Measurements from ENCODE around the gene SIDT1.

SIDT1 gene

GRCh38 chr3:113531826-113532697, at the start of gene SIDT1:
Gene SIDT1 (plus strand): TSS chr3:113532555. CDS start chr3:113533022, 467 bp downstream.
- Histone ChIP-seq H3K4me1 (ENCODE audit: control insufficient read depth in 1 of 2, insufficient read depth in 2 of 2, low read length in 2 of 2) (peaks cover 0 to 16% of the 10 kb centered on the region in 2 donors), H3K9ac (ENCODE audit: low read depth in 1 of 2, low read length in 2 of 2) (peak within 1 kb of the TSS; percentile 82 to 83)

GRCh38 chr3:113485161-113485609, 47.2 kb upstream of the SIDT1 start:
- Histone ChIP-seq H3K4me3 (ENCODE audit: low read depth in 1 of 2, low read length in 2 of 2) (no peak overlapping the region), H3K9ac (ENCODE audit: low read depth in 1 of 2, low read length in 2 of 2) (no peak overlapping the region), H3K36me3 (ENCODE audit: control insufficient read depth in 1 of 2, insufficient read depth in 2 of 2, low read length in 2 of 2) (peaks cover 0 to 3% of the 10 kb centered on the region in 2 donors), H3K27me3 (ENCODE audit: control insufficient read depth in 1 of 2, insufficient read depth in 2 of 2, low read length in 2 of 2) (no peaks in the 10 kb centered on the region), H3K27ac (ENCODE audit: low read depth, low read length) (no peak overlapping the region), H3K9me3 (ENCODE audit: control insufficient read depth in 1 of 2, low read length in 2 of 2) (no peaks in the 10 kb centered on the region), H3K4me1 (ENCODE audit: control insufficient read depth in 1 of 2, insufficient read depth in 2 of 2, low read length in 2 of 2) (no peaks in the 10 kb centered on the region)

More at GRCh38 chr3:113531826-113532697, at the start of gene SIDT1:
- no peaks in the 10 kb centered on the region for H3K9me3 ChIP-seq (ENCODE audit: control insufficient read depth in 1 of 2, low read length in 2 of 2)
- peak within 1 kb of the TSS; percentile 27 for H3K27ac ChIP-seq (ENCODE audit: low read depth, low read length)
- peak within 1 kb of the TSS; percentile 87 to 89 for H3K4me3 ChIP-seq (ENCODE audit: low read depth in 1 of 2, low read length in 2 of 2)
- peaks cover 0 to 4% of the 10 kb centered on the region in 2 donors for H3K27me3 ChIP-seq (ENCODE audit: control insufficient read depth in 1 of 2, insufficient read depth in 2 of 2, low read length in 2 of 2)
- H3K36me3 ChIP-seq (ENCODE audit: control insufficient read depth in 1 of 2, insufficient read depth in 2 of 2, low read length in 2 of 2) = no peaks in the 10 kb centered on the region

- H3K27ac ChIP-seq (ENCODE audit: low read depth, low read length) = no peak overlapping the region
- no peak overlapping the region for H3K9ac ChIP-seq (ENCODE audit: low read depth in 1 of 2, low read length in 2 of 2)
- no peaks in the 10 kb centered on the region for H3K9me3 ChIP-seq (ENCODE audit: control insufficient read depth in 1 of 2, low read length in 2 of 2)
- H3K4me1 ChIP-seq (ENCODE audit: control insufficient read depth in 1 of 2, insufficient read depth in 2 of 2, low read length in 2 of 2) = no peaks in the 10 kb centered on the region
- H3K27me3 ChIP-seq (ENCODE audit: control insufficient read depth in 1 of 2, insufficient read depth in 2 of 2, low read length in 2 of 2) = no peaks in the 10 kb centered on the region
- H3K4me3 ChIP-seq (ENCODE audit: low read depth in 1 of 2, low read length in 2 of 2) = no peak overlapping the region
- H3K36me3 ChIP-seq (ENCODE audit: control insufficient read depth in 1 of 2, insufficient read depth in 2 of 2, low read length in 2 of 2) = peaks cover 12 to 13% of the 10 kb centered on the region in 2 donors
These were observed 37.3 kb upstream of the SIDT1 start for GRCh38 chr3:113495035-113495434.

GRCh38 chr3:113496924-113497323, 35.4 kb upstream of the SIDT1 start:
- Histone ChIP-seq H3K27me3 (ENCODE audit: control insufficient read depth in 1 of 2, insufficient read depth in 2 of 2, low read length in 2 of 2) (no peaks in the 10 kb centered on the region), H3K4me1 (ENCODE audit: control insufficient read depth in 1 of 2, insufficient read depth in 2 of 2, low read length in 2 of 2) (no peaks in the 10 kb centered on the region), H3K27ac (ENCODE audit: low read depth, low read length) (no peak overlapping the region), H3K4me3 (ENCODE audit: low read depth in 1 of 2, low read length in 2 of 2) (no peak overlapping the region), H3K9ac (ENCODE audit: low read depth in 1 of 2, low read length in 2 of 2) (no peak overlapping the region), H3K9me3 (ENCODE audit: control insufficient read depth in 1 of 2, low read length in 2 of 2) (no peaks in the 10 kb centered on the region), H3K36me3 (ENCODE audit: control insufficient read depth in 1 of 2, insufficient read depth in 2 of 2, low read length in 2 of 2) (peaks cover 12 to 13% of the 10 kb centered on the region in 2 donors)

- Histone ChIP-seq H3K27ac (ENCODE audit: low read depth, low read length) (no peak overlapping the region), H3K4me3 (ENCODE audit: low read depth in 1 of 2, low read length in 2 of 2) (no peak overlapping the region), H3K9ac (ENCODE audit: low read depth in 1 of 2, low read length in 2 of 2) (no peak overlapping the region), H3K9me3 (ENCODE audit: control insufficient read depth in 1 of 2, low read length in 2 of 2) (no peaks in the 10 kb centered on the region), H3K27me3 (ENCODE audit: control insufficient read depth in 1 of 2, insufficient read depth in 2 of 2, low read length in 2 of 2) (no peaks in the 10 kb centered on the region), H3K4me1 (ENCODE audit: control insufficient read depth in 1 of 2, insufficient read depth in 2 of 2, low read length in 2 of 2) (no peaks in the 10 kb centered on the region), H3K36me3 (ENCODE audit: control insufficient read depth in 1 of 2, insufficient read depth in 2 of 2, low read length in 2 of 2) (peaks cover 12 to 13% of the 10 kb centered on the region in 2 donors)
These were observed 33.9 kb upstream of the SIDT1 start for GRCh38 chr3:113498221-113499005.

GRCh38 chr3:113499081-113499480, 33.3 kb upstream of the SIDT1 start:
- Histone ChIP-seq H3K27me3 (ENCODE audit: control insufficient read depth in 1 of 2, insufficient read depth in 2 of 2, low read length in 2 of 2) (no peaks in the 10 kb centered on the region), H3K4me3 (ENCODE audit: low read depth in 1 of 2, low read length in 2 of 2) (no peak overlapping the region), H3K4me1 (ENCODE audit: control insufficient read depth in 1 of 2, insufficient read depth in 2 of 2, low read length in 2 of 2) (no peaks in the 10 kb centered on the region), H3K36me3 (ENCODE audit: control insufficient read depth in 1 of 2, insufficient read depth in 2 of 2, low read length in 2 of 2) (peaks cover 12 to 13% of the 10 kb centered on the region in 2 donors), H3K27ac (ENCODE audit: low read depth, low read length) (no peak overlapping the region), H3K9me3 (ENCODE audit: control insufficient read depth in 1 of 2, low read length in 2 of 2) (no peaks in the 10 kb centered on the region), H3K9ac (ENCODE audit: low read depth in 1 of 2, low read length in 2 of 2) (no peak overlapping the region)

GRCh38 chr3:113501597-113501996, 30.8 kb upstream of the SIDT1 start:
- H3K4me3 ChIP-seq (ENCODE audit: low read depth in 1 of 2, low read length in 2 of 2) = no peak overlapping the region
- H3K36me3 ChIP-seq (ENCODE audit: control insufficient read depth in 1 of 2, insufficient read depth in 2 of 2, low read length in 2 of 2) = peaks cover 12 to 13% of the 10 kb centered on the region in 2 donors

GRCh38 chr3:113505867-113506266, 26.5 kb upstream of the SIDT1 start:
- no peak overlapping the region for H3K27ac ChIP-seq (ENCODE audit: low read depth, low read length)
- H3K4me3 ChIP-seq (ENCODE audit: low read depth in 1 of 2, low read length in 2 of 2) = no peak overlapping the region
- H3K36me3 ChIP-seq (ENCODE audit: control insufficient read depth in 1 of 2, insufficient read depth in 2 of 2, low read length in 2 of 2) = peaks cover 0 to 3% of the 10 kb centered on the region in 2 donors
- H3K4me1 ChIP-seq (ENCODE audit: control insufficient read depth in 1 of 2, insufficient read depth in 2 of 2, low read length in 2 of 2) = no peaks in the 10 kb centered on the region
- no peaks in the 10 kb centered on the region for H3K27me3 ChIP-seq (ENCODE audit: control insufficient read depth in 1 of 2, insufficient read depth in 2 of 2, low read length in 2 of 2)
- no peak overlapping the region for H3K9ac ChIP-seq (ENCODE audit: low read depth in 1 of 2, low read length in 2 of 2)
- no peaks in the 10 kb centered on the region for H3K9me3 ChIP-seq (ENCODE audit: control insufficient read depth in 1 of 2, low read length in 2 of 2)

More at GRCh38 chr3:113501597-113501996, 30.8 kb upstream of the SIDT1 start:
- no peaks in the 10 kb centered on the region for H3K27me3 ChIP-seq (ENCODE audit: control insufficient read depth in 1 of 2, insufficient read depth in 2 of 2, low read length in 2 of 2)
- H3K27ac ChIP-seq (ENCODE audit: low read depth, low read length) = no peak overlapping the region
- no peaks in the 10 kb centered on the region for H3K4me1 ChIP-seq (ENCODE audit: control insufficient read depth in 1 of 2, insufficient read depth in 2 of 2, low read length in 2 of 2)
- H3K9ac ChIP-seq (ENCODE audit: low read depth in 1 of 2, low read length in 2 of 2) = no peak overlapping the region
- H3K9me3 ChIP-seq (ENCODE audit: control insufficient read depth in 1 of 2, low read length in 2 of 2) = no peaks in the 10 kb centered on the region

- Histone ChIP-seq H3K9ac (ENCODE audit: low read depth in 1 of 2, low read length in 2 of 2) (no peak overlapping the region), H3K4me1 (ENCODE audit: control insufficient read depth in 1 of 2, insufficient read depth in 2 of 2, low read length in 2 of 2) (no peaks in the 10 kb centered on the region), H3K27me3 (ENCODE audit: control insufficient read depth in 1 of 2, insufficient read depth in 2 of 2, low read length in 2 of 2) (no peaks in the 10 kb centered on the region), H3K4me3 (ENCODE audit: low read depth in 1 of 2, low read length in 2 of 2) (no peak overlapping the region), H3K27ac (ENCODE audit: low read depth, low read length) (no peak overlapping the region), H3K36me3 (ENCODE audit: control insufficient read depth in 1 of 2, insufficient read depth in 2 of 2, low read length in 2 of 2) (no peaks in the 10 kb centered on the region), H3K9me3 (ENCODE audit: control insufficient read depth in 1 of 2, low read length in 2 of 2) (no peaks in the 10 kb centered on the region)
These were observed 24.8 kb upstream of the SIDT1 start for GRCh38 chr3:113507501-113508067.
